Activated T-cell treated with anti-CD3 and anti-CD28 coated beads for 4 hours (primary cell): Measurements from ENCODE around the gene CLN6.
"Not testable (repeated sequence)": the region's sequence is repeated elsewhere in the genome, so short reads cannot be mapped to it uniquely, and the experiment has no call there.

Experiments
- DNase-seq: peaks from one replicate; pipeline ENCODE4 v3.0.0-alpha.2; 2020

CLN6 gene

GRCh38 chr15:68252925-68253534 lies 23.5 kb upstream of the CLN6 start:
- no peak for DNase-seq

GRCh38 chr15:68249058-68249713 lies 19.7 kb upstream of the CLN6 start:
- DNase-seq, result no peak

- no peak for DNase-seq
Measured at GRCh38 chr15:68244235-68244634, 14.7 kb upstream of the CLN6 start.

DNA sequence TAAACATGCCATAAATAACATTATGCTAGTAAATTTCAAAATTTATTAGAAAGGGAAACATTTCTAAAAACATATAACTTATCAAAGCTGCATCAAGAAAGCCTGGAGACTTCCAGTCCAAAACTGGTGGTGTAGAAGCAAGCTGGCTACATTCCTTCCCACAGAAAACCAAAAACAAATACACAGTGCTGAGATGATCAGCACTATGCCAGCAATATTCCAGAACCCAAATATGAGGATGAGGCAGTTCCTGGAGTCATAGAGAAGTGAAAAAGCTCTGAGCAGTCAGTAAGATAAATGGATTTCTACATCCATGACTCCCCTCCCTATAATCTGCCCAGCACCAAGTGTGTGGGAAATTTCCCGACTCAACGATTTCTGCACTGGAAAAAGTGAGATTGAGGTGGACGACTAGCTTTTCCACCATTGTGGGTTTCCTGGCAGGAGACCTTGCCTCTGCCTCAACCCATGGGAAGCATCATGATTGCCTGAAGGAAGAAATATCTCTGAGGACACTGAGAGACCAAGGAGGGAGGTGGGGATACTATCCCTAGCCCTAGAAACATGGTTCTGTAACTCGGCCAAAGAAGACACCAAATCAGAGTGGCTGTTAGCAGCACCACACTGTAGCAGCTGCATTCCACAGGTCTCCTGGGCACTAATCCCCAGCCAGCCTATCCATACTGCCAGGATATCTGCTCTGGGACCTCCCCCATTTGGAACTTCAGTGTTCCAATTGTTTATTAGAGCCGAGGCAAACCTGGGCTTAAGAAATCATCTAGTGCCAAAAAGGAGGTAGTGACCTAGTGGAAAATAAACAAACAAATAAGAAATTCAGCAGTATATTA lies 11.8 kb upstream of the CLN6 start:
- DNase-seq, result no peak

- DNase-seq, result no peak
Measured at GRCh38 chr15:68239025-68239424, 9.5 kb upstream of the CLN6 start.

DNA sequence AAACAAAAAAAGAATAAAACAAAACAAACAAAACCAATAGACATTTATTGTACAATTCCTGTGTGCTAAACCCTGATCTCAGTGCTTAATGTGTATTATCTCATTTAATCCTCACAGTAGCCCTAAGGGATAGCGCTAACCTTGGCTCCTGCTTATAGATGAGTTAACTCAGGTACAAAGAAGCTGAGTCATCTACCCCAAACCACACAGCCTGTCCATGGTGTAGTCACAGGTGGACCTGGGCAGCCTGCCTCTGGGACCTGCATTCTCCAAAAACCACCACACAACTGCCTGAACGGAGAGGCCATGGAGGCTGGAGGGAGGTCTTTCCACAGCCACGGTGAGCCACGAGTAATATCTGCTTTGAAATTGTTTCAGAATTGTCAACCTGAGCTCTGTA lies 5.5 kb upstream of the CLN6 start:
- DNase-seq, result no peak

GRCh38 chr15:68234520-68234919 lies 5.0 kb upstream of the CLN6 start:
- DNase-seq, result not testable (repeated sequence)

DNA sequence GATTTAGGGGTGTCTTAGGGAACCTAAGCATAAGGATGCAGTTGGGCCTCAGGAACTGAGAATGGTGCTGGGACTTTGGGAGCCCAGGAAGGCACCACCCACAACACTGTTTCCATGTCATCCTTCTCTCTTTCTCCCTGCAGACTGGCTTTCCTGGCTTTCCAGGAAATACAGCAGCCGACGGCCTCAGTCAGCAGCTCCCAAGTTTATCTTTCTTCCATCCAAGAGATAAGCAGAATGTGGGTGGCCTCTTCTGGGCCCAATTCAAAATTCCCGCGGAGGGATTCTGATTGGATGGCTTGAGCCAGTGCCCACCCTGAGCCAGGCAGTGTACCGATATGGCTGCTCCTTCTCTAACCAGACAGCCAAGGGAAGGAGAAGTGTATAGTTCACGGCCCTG lies 4.5 kb upstream of the CLN6 start:
- DNase-seq, result no peak

DNA sequence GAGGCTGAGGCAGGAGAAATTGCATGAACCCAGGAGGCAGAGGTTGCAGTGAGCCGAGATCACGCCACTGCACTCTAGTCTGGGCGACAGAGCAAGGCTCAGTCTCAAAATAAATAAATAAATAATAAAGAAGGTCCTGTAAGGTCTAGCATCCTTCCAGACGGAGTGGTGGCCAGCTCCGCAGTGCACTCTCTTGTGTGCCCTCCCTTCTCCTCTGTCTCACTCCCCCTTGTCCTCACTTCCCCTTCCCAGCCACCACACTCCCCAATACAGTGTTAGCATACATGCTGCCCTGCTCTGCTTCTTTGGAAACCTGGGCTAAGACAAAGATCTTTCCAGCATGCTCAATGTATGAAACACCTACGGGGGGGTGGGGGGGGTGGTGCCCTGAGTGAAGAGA lies 3.4 kb upstream of the CLN6 start:
- no peak for DNase-seq

DNA sequence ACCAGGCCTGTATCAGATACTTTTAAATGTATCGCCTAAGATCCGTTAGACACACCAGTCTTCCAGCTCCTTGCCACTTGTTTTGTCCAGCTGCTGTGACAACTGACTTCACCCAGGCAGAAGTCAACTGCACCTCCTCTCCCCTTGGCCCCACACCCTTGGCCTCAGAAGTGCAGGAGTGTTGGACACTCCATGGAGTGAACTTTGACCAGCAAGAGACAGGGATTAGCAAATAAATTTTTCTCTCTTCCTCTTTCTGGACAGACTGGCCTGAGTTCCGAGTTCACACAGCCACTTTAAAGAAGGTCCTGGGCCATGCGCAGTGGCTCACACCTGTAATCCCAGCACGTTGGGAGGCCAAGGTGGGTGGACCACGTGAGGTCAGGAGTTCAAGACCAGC lies 2.9 kb upstream of the CLN6 start:
- DNase-seq, result no peak

DNA sequence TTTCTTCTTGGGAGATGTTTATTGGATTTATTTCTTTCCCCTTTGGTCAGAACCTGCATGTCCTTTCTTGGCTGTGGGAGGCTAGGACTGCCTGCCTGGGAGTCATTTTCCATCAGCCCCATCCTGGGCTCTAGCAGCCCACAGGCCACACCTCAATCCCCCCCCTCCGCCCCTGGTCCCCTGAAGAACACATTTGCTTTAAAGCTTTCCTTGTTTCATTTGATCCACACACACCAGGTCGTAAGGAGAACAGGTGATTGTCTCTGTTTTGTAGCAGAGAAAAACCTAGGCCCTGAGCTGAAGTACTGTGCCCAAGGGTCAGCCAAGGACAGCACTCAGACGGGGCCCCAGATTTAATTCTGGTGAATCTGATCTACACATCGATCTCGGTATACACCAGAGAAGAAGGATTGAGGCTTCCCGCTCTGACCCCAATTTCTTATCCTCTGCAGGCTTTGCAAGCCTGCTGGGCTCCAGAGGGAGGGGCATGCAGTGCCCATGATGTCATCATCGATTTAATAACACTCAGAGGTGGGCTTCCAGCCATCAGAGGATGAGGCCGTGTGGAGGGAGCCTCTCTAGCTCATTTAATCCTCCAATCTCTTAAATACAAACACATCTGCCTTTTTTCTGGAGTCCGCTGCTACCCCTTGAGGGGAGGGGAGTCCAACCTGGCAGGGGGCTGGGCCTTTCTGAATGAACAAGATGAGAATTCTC lies 1.7 kb upstream of the CLN6 start:
- no peak for DNase-seq

- DNase-seq, result no peak
Measured at GRCh38 chr15:68230157-68231100, 901 bp upstream of the CLN6 start.

- no peak for DNase-seq
Measured at GRCh38 chr15:68228971-68229385, 550 bp downstream of the CLN6 start.

GRCh38 chr15:68228143-68228970 lies 1.2 kb downstream of the CLN6 start:
- no peak for DNase-seq

GRCh38 chr15:68227643-68228142 lies 1.8 kb downstream of the CLN6 start:
- no peak for DNase-seq

GRCh38 chr15:68225442-68225841 lies 4.1 kb downstream of the CLN6 start:
- DNase-seq, result not testable (repeated sequence)

GRCh38 chr15:68224546-68225250 lies 4.8 kb downstream of the CLN6 start:
- DNase-seq, result no peak

GRCh38 chr15:68224108-68224507 lies 5.4 kb downstream of the CLN6 start:
- no peak for DNase-seq

- no peak for DNase-seq
Measured at GRCh38 chr15:68223171-68223570, 6.4 kb downstream of the CLN6 start.

DNA sequence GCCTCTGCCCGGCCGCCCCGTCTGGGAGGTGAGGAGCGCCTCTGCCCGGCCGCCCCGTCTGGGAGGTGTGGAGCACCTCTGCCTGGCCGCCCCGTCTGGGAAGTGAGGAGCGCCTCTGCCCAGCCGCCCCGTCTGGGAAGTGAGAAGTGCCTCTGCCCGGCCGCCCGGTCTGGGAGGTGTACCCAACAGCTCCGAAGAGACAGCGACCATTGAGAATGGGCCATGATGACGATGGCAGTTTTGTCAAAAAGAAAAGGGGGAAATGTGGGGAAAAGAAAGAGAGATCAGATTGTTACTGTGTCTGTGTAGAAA lies 7.1 kb downstream of the CLN6 start:
- not testable (repeated sequence) for DNase-seq
